Endothelial cell (in vitro differentiated cells): ENCODE data around the gene CD248. TPM values are rescaled to one million over a fixed set of nuclear protein-coding genes. Genes with fewer than 3 reads are reported as not detected.

Experiments
- DNase-seq: peaks from one replicate; pipeline ENCODE4 v3.0.0; 2021; ENCODE audit warnings: low spot score
- H3K27ac Mint-ChIP-seq: one replicate; pipeline ENCODE4 v1.8.0; 2021; ENCODE audit warnings: mixed read lengths, inconsistent platforms; ENCODE audit not compliant: unreplicated experiment
- H3K27me3 Mint-ChIP-seq: one replicate; pipeline ENCODE4 v1.8.0; 2021; ENCODE audit warnings: mild to moderate bottlenecking, moderate library complexity, mixed read lengths, inconsistent platforms; ENCODE audit not compliant: unreplicated experiment
- H3K36me3 Mint-ChIP-seq: one replicate; pipeline ENCODE4 v1.8.0; 2021; ENCODE audit warnings: mild to moderate bottlenecking, low read depth, mixed read lengths, inconsistent platforms; ENCODE audit not compliant: unreplicated experiment
- H3K4me1 Mint-ChIP-seq: one replicate; pipeline ENCODE4 v1.8.0; 2021; ENCODE audit warnings: mild to moderate bottlenecking, mixed read lengths, inconsistent platforms; ENCODE audit not compliant: unreplicated experiment
- H3K4me3 Mint-ChIP-seq: one replicate; pipeline ENCODE4 v1.8.0; 2021; ENCODE audit warnings: mild to moderate bottlenecking, mixed read lengths, inconsistent platforms; ENCODE audit not compliant: unreplicated experiment
- H3K9me3 Mint-ChIP-seq: one replicate; pipeline ENCODE4 v1.8.0; 2021; ENCODE audit warnings: mixed read lengths, inconsistent platforms; ENCODE audit not compliant: unreplicated experiment
- total RNA-seq: library from RNA; stranded (reverse); fragmentation: NEBNext Ultra II Directional; extraction: Animal tissue kit (Norgen Biotek cat#: 25700); gene quantifications from one replicate; pipeline ENCODE4 v1.2.1, GENCODE V29; 2021; ENCODE audit not compliant: unreplicated experiment
- TF ChIP-seq, protein P1 (sequence below): fragments of 200-600 bp; sonication (generic); IDR thresholded peaks from one replicate; pipeline ENCODE4 v1.5.0; 2021; ENCODE audit warnings: antibody characterized with exemption; ENCODE audit not compliant: unreplicated experiment

The CD248 gene
- total RNA-seq, 1 donor from 2014 or later: 2.9 TPM

DNA sequence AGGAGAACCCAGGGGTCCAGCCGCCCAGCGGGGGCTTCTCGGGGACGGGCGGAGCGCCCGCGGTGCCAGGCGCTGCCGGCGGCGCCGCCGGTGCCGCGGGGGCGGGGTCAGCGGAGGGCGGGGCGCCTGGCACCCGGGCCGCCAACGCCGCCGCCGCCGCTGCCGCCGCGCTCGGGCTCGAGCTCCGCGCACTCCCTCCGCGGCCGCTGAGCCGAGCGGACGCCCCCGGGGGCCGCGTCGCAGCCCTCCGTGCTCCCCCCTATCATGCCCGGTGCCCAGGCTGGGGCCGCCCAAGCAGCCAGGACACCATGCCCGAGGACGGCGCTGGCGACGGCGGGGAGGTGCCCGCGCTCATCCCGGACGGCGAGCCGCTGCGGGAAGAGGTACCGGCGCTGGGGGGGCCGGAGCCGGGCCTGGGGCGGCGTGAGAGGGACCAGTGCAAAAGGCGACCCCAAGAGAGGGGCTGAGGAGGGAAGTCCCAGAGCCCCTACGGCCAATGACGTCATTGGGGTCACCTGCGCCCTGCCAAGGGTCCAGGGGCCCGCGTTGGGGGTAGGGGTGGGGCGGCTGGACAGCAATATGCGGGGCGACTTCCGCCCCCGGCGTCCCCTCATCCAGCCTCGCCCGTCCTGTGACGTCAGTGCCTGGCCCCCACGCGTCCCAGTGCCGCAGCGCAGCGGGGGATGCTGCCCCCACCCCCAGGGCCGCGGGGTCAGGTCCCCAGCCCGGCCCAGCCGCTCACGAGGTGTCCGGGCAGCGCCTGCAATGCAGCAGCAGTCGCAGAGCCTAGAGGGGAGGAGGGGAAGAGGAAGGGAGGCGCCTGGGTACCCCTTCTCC, 24.9 kb downstream of the CD248 start, which contains the start of gene TMEM151A:
TSS of gene TMEM151A (plus strand) at position 189 of the 837 bp plus-strand sequence. CDS start at position 309, 120 bp downstream.
- H3K4me3 Mint-ChIP-seq: peak within 1 kb of the TSS; percentile 94
- no peak for DNase-seq
- peaks cover 4% of the 10 kb centered on the region for H3K36me3 Mint-ChIP-seq
- no peaks in the 10 kb centered on the region for H3K9me3 Mint-ChIP-seq
- TF ChIP-seq, protein P1, sequence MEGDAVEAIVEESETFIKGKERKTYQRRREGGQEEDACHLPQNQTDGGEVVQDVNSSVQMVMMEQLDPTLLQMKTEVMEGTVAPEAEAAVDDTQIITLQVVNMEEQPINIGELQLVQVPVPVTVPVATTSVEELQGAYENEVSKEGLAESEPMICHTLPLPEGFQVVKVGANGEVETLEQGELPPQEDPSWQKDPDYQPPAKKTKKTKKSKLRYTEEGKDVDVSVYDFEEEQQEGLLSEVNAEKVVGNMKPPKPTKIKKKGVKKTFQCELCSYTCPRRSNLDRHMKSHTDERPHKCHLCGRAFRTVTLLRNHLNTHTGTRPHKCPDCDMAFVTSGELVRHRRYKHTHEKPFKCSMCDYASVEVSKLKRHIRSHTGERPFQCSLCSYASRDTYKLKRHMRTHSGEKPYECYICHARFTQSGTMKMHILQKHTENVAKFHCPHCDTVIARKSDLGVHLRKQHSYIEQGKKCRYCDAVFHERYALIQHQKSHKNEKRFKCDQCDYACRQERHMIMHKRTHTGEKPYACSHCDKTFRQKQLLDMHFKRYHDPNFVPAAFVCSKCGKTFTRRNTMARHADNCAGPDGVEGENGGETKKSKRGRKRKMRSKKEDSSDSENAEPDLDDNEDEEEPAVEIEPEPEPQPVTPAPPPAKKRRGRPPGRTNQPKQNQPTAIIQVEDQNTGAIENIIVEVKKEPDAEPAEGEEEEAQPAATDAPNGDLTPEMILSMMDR: no peak
- peaks cover 27% of the 10 kb centered on the region for H3K27me3 Mint-ChIP-seq
- peak within 1 kb of the TSS; percentile 11 for H3K27ac Mint-ChIP-seq
- H3K4me1 Mint-ChIP-seq: peaks cover 18% of the 10 kb centered on the region

DNA sequence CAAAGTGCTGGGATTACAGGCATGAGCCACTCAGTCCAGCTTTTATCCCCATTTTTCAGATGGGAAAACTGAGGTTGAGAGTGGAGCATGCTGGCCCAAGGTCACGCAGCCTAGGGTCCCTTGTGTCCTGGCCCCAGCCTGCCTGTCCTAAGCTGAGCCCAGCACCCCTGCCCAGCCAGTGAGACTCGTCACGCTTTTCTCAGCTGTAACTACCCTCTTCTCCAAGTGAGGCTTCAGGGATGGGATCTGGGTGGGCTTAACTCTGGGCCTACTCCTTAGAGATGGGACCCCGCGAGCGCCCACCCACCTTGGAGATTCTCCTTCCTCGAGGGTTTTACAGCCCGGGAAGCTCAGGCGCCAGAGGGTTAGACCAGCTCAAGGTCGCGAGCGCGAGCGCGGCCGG, 25.5 kb downstream of the CD248 start:
- Mint-ChIP-seq H3K4me3 (peak overlapping the region; percentile 94), H3K9me3 (no peaks in the 10 kb centered on the region), H3K36me3 (peaks cover 4% of the 10 kb centered on the region), H3K27ac (no peak overlapping the region), H3K27me3 (peaks cover 28% of the 10 kb centered on the region), H3K4me1 (peaks cover 18% of the 10 kb centered on the region)
- TF ChIP-seq, protein P1: no peak
- no peak for DNase-seq

DNA sequence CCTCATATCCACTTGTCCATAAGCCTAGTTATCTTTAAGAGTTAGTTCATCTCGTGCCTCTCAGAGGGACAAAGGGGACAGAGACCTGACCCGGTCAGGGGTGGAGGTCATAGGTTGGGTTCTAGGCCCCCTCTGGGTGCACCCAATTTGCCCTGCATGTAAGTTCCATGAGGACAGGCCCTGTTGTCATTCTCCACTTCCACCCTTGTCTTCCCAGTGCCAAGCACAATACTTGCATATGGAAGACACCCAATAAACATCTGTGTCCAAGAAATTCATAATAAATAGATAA, 26.6 kb downstream of the CD248 start:
- peak overlapping the region; percentile 94 for H3K4me3 Mint-ChIP-seq
- no peak for DNase-seq
- H3K4me1 Mint-ChIP-seq: peaks cover 18% of the 10 kb centered on the region
- H3K27ac Mint-ChIP-seq: peak overlapping the region; percentile 36
- H3K36me3 Mint-ChIP-seq: peaks cover 4% of the 10 kb centered on the region
- H3K9me3 Mint-ChIP-seq: no peaks in the 10 kb centered on the region
- peaks cover 24% of the 10 kb centered on the region for H3K27me3 Mint-ChIP-seq
- TF ChIP-seq, protein P1: no peak

DNA sequence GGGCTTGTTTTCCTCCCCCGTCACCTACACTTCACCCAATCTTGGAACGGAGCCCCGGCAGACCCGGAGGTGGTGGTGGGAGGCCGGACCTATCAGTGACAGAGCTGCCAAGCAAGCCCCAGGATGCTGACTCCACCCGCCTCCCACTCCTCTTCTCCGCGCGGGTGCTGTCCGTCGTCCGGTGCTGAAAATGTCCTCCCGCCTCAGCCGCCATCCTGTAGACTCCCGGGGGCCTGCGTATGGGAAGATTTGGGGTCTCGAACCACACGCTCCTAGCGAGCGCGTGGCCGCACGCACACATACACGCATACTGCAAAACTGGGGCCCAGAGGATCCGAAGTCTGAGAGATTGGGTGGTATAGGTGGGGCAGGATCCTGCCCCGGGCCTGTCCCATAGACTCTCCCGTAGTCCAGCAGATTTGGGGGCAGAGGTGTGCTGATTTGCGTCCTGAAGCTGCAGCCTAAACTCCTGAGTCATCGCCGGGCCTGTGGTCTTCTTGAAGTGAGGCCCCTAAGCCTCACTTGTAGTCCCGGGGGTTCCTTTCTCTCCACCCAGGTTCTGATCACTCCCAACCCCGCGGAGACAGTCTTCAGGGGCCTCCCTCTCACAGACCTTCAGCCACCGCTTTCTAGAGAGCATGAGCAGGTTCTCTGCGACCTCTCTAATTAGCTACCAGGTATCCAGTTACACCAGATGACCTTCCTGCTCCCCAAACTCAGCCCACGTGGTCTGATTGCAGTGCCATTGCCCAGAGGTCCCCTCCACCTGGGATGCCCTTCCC, 27.1 kb downstream of the CD248 start:
- H3K27me3 Mint-ChIP-seq: peaks cover 24% of the 10 kb centered on the region
- no peaks in the 10 kb centered on the region for H3K9me3 Mint-ChIP-seq
- H3K36me3 Mint-ChIP-seq: peaks cover 4% of the 10 kb centered on the region
- H3K27ac Mint-ChIP-seq: peak overlapping the region; percentile 72
- peak; percentile 83 for DNase-seq
- peaks cover 18% of the 10 kb centered on the region for H3K4me1 Mint-ChIP-seq
- H3K4me3 Mint-ChIP-seq: peak overlapping the region; percentile 94
- TF ChIP-seq, protein P1: no peak
